SK-N-SH (cell line): ENCODE measurements around the gene NIP7. TPM values are rescaled to one million over a fixed set of nuclear protein-coding genes. Genes with fewer than 3 reads are reported as not detected.

Experiments
- CTCF ChIA-PET: fragments of 300-600, 350-600 bp; formaldehyde crosslinking; extraction: SDS; loops from one replicate; lab custom pipeline; 2021; lab: Yijun Ruan, JAX
- POLR2A ChIA-PET: fragments of 350-600 bp; sonication (Branson Sonifier 250); formaldehyde crosslinking; extraction: SDS; loops from one replicate; lab custom pipeline; 2020; ENCODE audit warnings: antibody characterized with exemption, inconsistent platforms; lab: Yijun Ruan, JAX
- DNase-seq: peaks from one replicate; pipeline ENCODE4 v3.0.0; 2012
- H2AFZ ChIP-seq: fragments of 200-600 bp; sonication (generic); 2 replicates; pipeline ENCODE4 v1.8.1; 2016; ENCODE audit warnings: antibody characterized with exemption, mild to moderate bottlenecking, low read depth
- H3F3A ChIP-seq: fragments of 200-600 bp; sonication (generic); replicated peaks from 2 replicates; pipeline ENCODE3; 2016; ENCODE audit warnings: antibody characterized with exemption, mild to moderate bottlenecking; ENCODE audit not compliant: insufficient read depth
- H3K27ac ChIP-seq, 2 experiments: fragments of 200-500 bp in 1 of 2; fragments of 200-600 bp in 1 of 2; sonication (Bioruptor generic) in 1 of 2; sonication (generic), shearing (Covaris generic) in 1 of 2; 2 replicates each; pipeline versions ENCODE4 v1.5.1 to v1.6.1; 2014 to 2016; ENCODE audit warnings: low read depth in 2 of 2, inconsistent platforms in 1 of 2, low read length in 1 of 2, mild to moderate bottlenecking in 1 of 2, mixed read lengths in 1 of 2
- H3K27me3 ChIP-seq: fragments of 200-600 bp; sonication (generic), shearing (Covaris generic); 2 replicates; pipeline ENCODE4 v1.6.1; 2016; ENCODE audit warnings: mixed run types; ENCODE audit not compliant: insufficient read depth
- H3K36me3 ChIP-seq, 2 experiments: fragments of 200-500 bp in 1 of 2; fragments of 200-600 bp in 1 of 2; sonication (Bioruptor generic) in 1 of 2; sonication (generic) in 1 of 2; replicated peaks in 1 of 2; 2 replicates each; pipeline versions ENCODE3 to v1.5.1; 2014 to 2016; ENCODE audit warnings: low read length in 1 of 2, mild to moderate bottlenecking in 1 of 2; ENCODE audit not compliant: insufficient read depth in 2 of 2, control insufficient read depth in 1 of 2
- H3K4me1 ChIP-seq, 2 experiments: fragments of 200-500 bp in 1 of 2; fragments of 200-600 bp in 1 of 2; sonication (Bioruptor generic) in 1 of 2; sonication (generic), shearing (Covaris generic) in 1 of 2; 2 replicates each; pipeline versions ENCODE4 v1.5.1 to v1.6.1; 2014 to 2016; ENCODE audit warnings: low read depth in 1 of 2, low read length in 1 of 2, mixed run types in 1 of 2; ENCODE audit not compliant: insufficient read depth in 2 of 2, control insufficient read depth in 1 of 2
- H3K4me2 ChIP-seq: fragments of 200-600 bp; sonication (generic), shearing (Covaris generic); 2 replicates; pipeline ENCODE4 v1.6.1; 2017; ENCODE audit warnings: mixed run types
- H3K4me3 ChIP-seq, 2 experiments: fragments of 200-500 bp in 1 of 2; fragments of 200-600 bp in 1 of 2; sonication (Bioruptor generic) in 1 of 2; sonication (generic), shearing (Covaris generic) in 1 of 2; 2 replicates each; pipeline versions ENCODE4 v1.5.1 to v1.8.1; 2014 to 2016; ENCODE audit warnings: low read depth in 2 of 2, inconsistent platforms in 1 of 2, low read length in 1 of 2, mild to moderate bottlenecking in 1 of 2, mixed read lengths in 1 of 2, moderate library complexity in 1 of 2
- H3K79me2 ChIP-seq: fragments of 200-600 bp; sonication (generic); 2 replicates; pipeline ENCODE4 v1.8.1; 2017; ENCODE audit warnings: mild to moderate bottlenecking; ENCODE audit not compliant: insufficient read depth
- H3K9ac ChIP-seq: fragments of 200-600 bp; sonication (generic); 2 replicates; pipeline ENCODE4 v1.6.1; 2017; ENCODE audit warnings: mixed run types
- H3K9me2 ChIP-seq: fragments of 200-600 bp; sonication (generic); 2 replicates; pipeline ENCODE4 v1.6.1; 2017; ENCODE audit warnings: mixed run types
- H3K9me3 ChIP-seq: fragments of 200-600 bp; sonication (generic); 2 replicates; pipeline ENCODE4 v1.6.1; 2017; ENCODE audit warnings: mixed run types, mild to moderate bottlenecking, moderate library complexity
- H4K20me1 ChIP-seq: fragments of 200-600 bp; sonication (generic); 2 replicates; pipeline ENCODE4 v1.6.1; 2017; ENCODE audit warnings: mild to moderate bottlenecking, mixed run types; ENCODE audit not compliant: insufficient read depth
- CHD2 ChIP-seq: fragments of 150-350 bp; IDR thresholded peaks from 2 replicates; pipeline ENCODE4 v1.6.1; 2018; ENCODE audit warnings: low read length; ENCODE audit not compliant: partially characterized antibody
- CTCF ChIP-seq: fragments of 200-600 bp; sonication (generic); IDR thresholded peaks from 2 replicates; pipeline ENCODE4 v1.6.1; 2017; ENCODE audit warnings: antibody characterized with exemption, mild to moderate bottlenecking, moderate library complexity
- ELF1 ChIP-seq: IDR thresholded peaks from 2 replicates; pipeline ENCODE4 v1.4.0; 2012
- EZH2phosphoT487 ChIP-seq: fragments of 200-600 bp; sonication (generic); IDR thresholded peaks from 2 replicates; pipeline ENCODE4 v1.6.1; 2017; ENCODE audit warnings: low read depth, mixed run types, mild to moderate bottlenecking, antibody characterized with exemption, moderate library complexity, borderline replicate concordance
- FOXJ3 ChIP-seq: sonication (generic); formaldehyde crosslinking; IDR thresholded peaks from 2 replicates; pipeline ENCODE4 v1.5.1; 2020; ENCODE audit warnings: mild to moderate bottlenecking, missing genetic modification reagents
- GABPA ChIP-seq: IDR thresholded peaks from 2 replicates; pipeline ENCODE4 v1.4.0; 2012; ENCODE audit warnings: low read depth, mild to moderate bottlenecking
- GATA2 ChIP-seq: sonication (generic); formaldehyde crosslinking; IDR thresholded peaks from 2 replicates; pipeline ENCODE4 v1.5.0; 2020; ENCODE audit warnings: mild to moderate bottlenecking, missing genetic modification reagents
- MXI1 ChIP-seq: IDR thresholded peaks from 2 replicates; pipeline ENCODE4 v1.6.1; 2012; ENCODE audit warnings: mild to moderate bottlenecking, low read depth, low read length, improper control_type of control experiment
- NFIC ChIP-seq: IDR thresholded peaks from 2 replicates; pipeline ENCODE4 v1.4.0; 2012; ENCODE audit warnings: borderline replicate concordance
- NRF1 ChIP-seq: IDR thresholded peaks from 2 replicates; pipeline ENCODE4 v1.6.1; 2012; ENCODE audit warnings: low read depth, mild to moderate bottlenecking, low read length
- PBX3 ChIP-seq: IDR thresholded peaks from 2 replicates; pipeline ENCODE4; 2012
- POLR2AphosphoS5 ChIP-seq: IDR thresholded peaks from 2 replicates; pipeline ENCODE4 v1.6.1; 2012; ENCODE audit warnings: low read depth, low read length
- RXRA ChIP-seq: IDR thresholded peaks from 2 replicates; pipeline ENCODE4 v1.4.0; 2012; ENCODE audit warnings: low read depth, mild to moderate bottlenecking, borderline replicate concordance
- TAF1 ChIP-seq: IDR thresholded peaks from 2 replicates; pipeline ENCODE4 v1.6.1; 2012; ENCODE audit warnings: low read depth, mild to moderate bottlenecking, low read length, moderate library complexity, borderline replicate concordance
- TCF12 ChIP-seq: IDR thresholded peaks from 2 replicates; pipeline ENCODE4 v1.4.0; 2012
- TEAD4 ChIP-seq: IDR thresholded peaks from 2 replicates; pipeline ENCODE4 v1.4.0; 2012; ENCODE audit warnings: mild to moderate bottlenecking, borderline replicate concordance; ENCODE audit not compliant: insufficient read depth
- USF1 ChIP-seq: IDR thresholded peaks from 2 replicates; pipeline ENCODE4 v1.4.0; 2012; ENCODE audit warnings: low read depth, borderline replicate concordance
- ZBTB33 ChIP-seq: IDR thresholded peaks from 2 replicates; pipeline ENCODE4 v1.4.0; 2012; ENCODE audit warnings: low read depth, borderline replicate concordance
- WGBS: methylation state at CpG from one replicate; pipeline ENCODE4 v1.1.6; 2017; ENCODE audit warnings: low lambda C conversion rate; 5-methylcytosine and 5-hydroxymethylcytosine counted together
- polyA plus RNA-seq, 3 experiments: library from polyadenylated mRNA; depleted of rRNA; stranded (reverse); fragments of >200 nt; gene quantifications; 2 replicates each; pipeline ENCODE4 v1.2.3, GENCODE V29; 2012

The NIP7 gene
- polyA plus RNA-seq, 1 of the 3 experiments (the other 2 are of a cell fraction), result 19.0 TPM

- peaks cover 28% of the 10 kb centered on the region for H4K20me1 ChIP-seq
- TF ChIP-seq GABPA (no peak), TAF1 (no peak), EZH2phosphoT487 (no peak), PBX3 (no peak), RXRA (no peak), FOXJ3 (CRISPR knock-in tag) (no peak), TEAD4 (no peak), USF1 (no peak), CHD2 (no peak), NRF1 (no peak), POLR2AphosphoS5 (no peak), ZBTB33 (no peak), TCF12 (no peak), CTCF (no peak), ELF1 (no peak), NFIC (no peak), GATA2 (no peak), MXI1 (no peak)
Observed at GRCh38 chr16:69318911-69319289, 20.7 kb upstream of the NIP7 start.

More at GRCh38 chr16:69318911-69319289, 20.7 kb upstream of the NIP7 start:
- Histone ChIP-seq H3K4me2 (no peak overlapping the region), H3K27me3 (no peaks in the 10 kb centered on the region), H2AFZ (no peak overlapping the region), H3K4me1 (peaks cover 0 to under 1% of the 10 kb centered on the region in 2 experiments; a peak in 1 of 4 replicates), H3K9me3 (no peaks in the 10 kb centered on the region), H3K9ac (no peak overlapping the region), H3K36me3 (peaks cover 44 to 83% of the 10 kb centered on the region in 2 experiments), H3K27ac (no peak overlapping the region), H3K79me2 (peaks cover 55% of the 10 kb centered on the region), H3K9me2 (no peaks in the 10 kb centered on the region), H3K4me3 (no peak overlapping the region), H3F3A (peaks cover 3% of the 10 kb centered on the region)
- POLR2A ChIA-PET, result interaction anchor here (0.7 kb wide), 1 partner anchor 10 kb away, joined by 5 read pairs; no protein-coding TSS in a partner anchor
- CTCF ChIA-PET, result interaction anchor here (0.9 kb wide), 1 partner anchor 20 kb away, joined by 3 read pairs; the partner anchor contains the start of gene COG8
- WGBS, result 84% methylated on average over 10 of the region's 10 CpGs
- DNase-seq, result peak; percentile 42
